Mesenchymal stem cell (in vitro differentiated cells and primary cell): Measurements from ENCODE around the gene SIVA1. TPM values are rescaled to one million over a fixed set of nuclear protein-coding genes. Genes with fewer than 3 reads are reported as not detected.
A peak's percentile ranks its signal among the peaks of the same experiment; 100 is the strongest.

Experiments used
- DNase-seq: peaks from one replicate; pipeline ENCODE4 v3.0.0-alpha.2; 2013
- H2AFZ ChIP-seq: one replicate; pipeline ENCODE4 v1.6.1; 2013; ENCODE audit warnings: low read depth, mild to moderate bottlenecking, control low read depth, inconsistent platforms, low read length, moderate library complexity
- H2AK5ac ChIP-seq: 2 replicates; pipeline ENCODE4 v1.6.1; 2013; ENCODE audit warnings: low read length, moderate library complexity, mild to moderate bottlenecking, inconsistent platforms; ENCODE audit not compliant: severe bottlenecking
- H2BK120ac ChIP-seq: one replicate; pipeline ENCODE4 v1.6.1; 2013; ENCODE audit warnings: low read depth, mild to moderate bottlenecking, inconsistent platforms, low read length, moderate library complexity
- H2BK12ac ChIP-seq, 2 experiments: one replicate each; pipeline ENCODE4 v1.6.1; 2013; ENCODE audit warnings: inconsistent platforms in 2 of 2, low read length in 2 of 2, mild to moderate bottlenecking in 2 of 2, moderate library complexity in 2 of 2, control low read depth in 1 of 2
- H2BK15ac ChIP-seq: one replicate; pipeline ENCODE4 v1.6.1; 2013; ENCODE audit warnings: mild to moderate bottlenecking, low read depth, inconsistent platforms; ENCODE audit not compliant: poor library complexity, severe bottlenecking
- H2BK5ac ChIP-seq: 2 replicates; pipeline ENCODE4 v1.6.1; 2013; ENCODE audit warnings: low read depth, mild to moderate bottlenecking, low read length, control low read depth, inconsistent platforms; ENCODE audit not compliant: poor library complexity, severe bottlenecking
- H3K14ac ChIP-seq, 2 experiments: one replicate each; pipeline ENCODE4 v1.6.1; 2013; ENCODE audit warnings: inconsistent platforms in 2 of 2, low read length in 2 of 2, control low read depth in 1 of 2, mild to moderate bottlenecking in 1 of 2, moderate library complexity in 1 of 2
- H3K18ac ChIP-seq, 2 experiments: one replicate each; pipeline ENCODE4 v1.6.1; 2013; ENCODE audit warnings: inconsistent platforms in 2 of 2, low read length in 2 of 2, control low read depth in 1 of 2, low read depth in 1 of 2, mild to moderate bottlenecking in 1 of 2
- H3K23ac ChIP-seq, 2 experiments: one replicate each; pipeline ENCODE4 v1.6.1; 2013; ENCODE audit warnings: inconsistent platforms in 2 of 2, low read length in 2 of 2, mild to moderate bottlenecking in 2 of 2, moderate library complexity in 2 of 2, control low read depth in 1 of 2
- H3K27ac ChIP-seq: 2 replicates; pipeline ENCODE4 v1.5.1; 2013; ENCODE audit warnings: mild to moderate bottlenecking, moderate library complexity, low read length, control low read depth, inconsistent platforms; ENCODE audit not compliant: poor library complexity, severe bottlenecking
- H3K27me3 ChIP-seq, 2 experiments: 2 replicates each; pipeline versions ENCODE4 v1.6.1 to v1.7.0; 2013; ENCODE audit warnings: low read length in 2 of 2, mild to moderate bottlenecking in 2 of 2, moderate library complexity in 2 of 2, control low read depth in 1 of 2, inconsistent platforms in 1 of 2; ENCODE audit not compliant: control insufficient read depth in 1 of 2, insufficient read depth in 1 of 2
- H3K36me3 ChIP-seq, 2 experiments: 2 replicates each; pipeline versions ENCODE4 v1.6.1 to v1.7.0; 2013; ENCODE audit warnings: low read length in 2 of 2, control low read depth in 1 of 2, inconsistent platforms in 1 of 2, low read depth in 1 of 2, mild to moderate bottlenecking in 1 of 2; ENCODE audit not compliant: insufficient read depth in 2 of 2, control insufficient read depth in 1 of 2
- H3K4ac ChIP-seq, 2 experiments: one replicate each; pipeline ENCODE4 v1.6.1; 2013; ENCODE audit warnings: inconsistent platforms in 2 of 2, low read length in 2 of 2, mild to moderate bottlenecking in 2 of 2, moderate library complexity in 2 of 2, control low read depth in 1 of 2, low read depth in 1 of 2
- H3K4me1 ChIP-seq: 2 replicates; pipeline ENCODE4 v1.6.1; 2013; ENCODE audit warnings: low read depth, low read length, control low read depth; ENCODE audit not compliant: control insufficient read depth, insufficient read depth
- H3K4me2 ChIP-seq: 2 replicates; pipeline ENCODE4 v1.6.1; 2013; ENCODE audit warnings: low read length, mild to moderate bottlenecking, inconsistent platforms; ENCODE audit not compliant: poor library complexity, severe bottlenecking
- H3K4me3 ChIP-seq, 2 experiments: 2 replicates each; pipeline versions ENCODE4 v1.5.1 to v1.7.0; 2013; ENCODE audit warnings: low read length in 2 of 2, mild to moderate bottlenecking in 2 of 2, control low read depth in 1 of 2, low read depth in 1 of 2; ENCODE audit not compliant: insufficient read depth in 1 of 2
- H3K79me1 ChIP-seq: replicated peaks from 2 replicates; pipeline ENCODE4 v1.6.1; 2013; ENCODE audit warnings: mild to moderate bottlenecking, control low read depth, low read length, inconsistent platforms; ENCODE audit not compliant: poor library complexity, severe bottlenecking
- H3K9ac ChIP-seq: 2 replicates; pipeline ENCODE4 v1.7.0; 2013; ENCODE audit warnings: mild to moderate bottlenecking, low read length, moderate library complexity
- H3K9me3 ChIP-seq: 2 replicates; pipeline ENCODE4 v1.7.0; 2013; ENCODE audit warnings: mild to moderate bottlenecking, low read length; ENCODE audit not compliant: control insufficient read depth
- H4K8ac ChIP-seq: one replicate; pipeline ENCODE4 v1.6.1; 2013; ENCODE audit warnings: inconsistent platforms, mild to moderate bottlenecking, low read length, moderate library complexity
- H4K91ac ChIP-seq: one replicate; pipeline ENCODE4 v1.6.1; 2013; ENCODE audit warnings: mild to moderate bottlenecking, low read length, inconsistent platforms
- WGBS: methylation state at CpG from one replicate; pipeline ENCODE4 v1.1.7; 2013; ENCODE audit warnings: mixed read lengths; 5-methylcytosine and 5-hydroxymethylcytosine counted together
- polyA plus RNA-seq, 2 experiments: library from polyadenylated mRNA; stranded (reverse); fragments of 200-250 nt; gene quantifications; one replicate each; pipeline ENCODE4 v1.2.3, GENCODE V29; 2013

The SIVA1 gene
- polyA plus RNA-seq (2013, experiment 1 of 2) = 68.6 TPM
- polyA plus RNA-seq (2013, experiment 2 of 2) = 73.5 TPM

GRCh38 chr14:104752735-104753527, at the start of gene SIVA1:
TSS of gene SIVA1 (plus strand) at chr14:104753147. CDS start at chr14:104753202, 55 bp downstream.
- Histone ChIP-seq H4K8ac (peak within 1 kb of the TSS; percentile 94), H3K14ac (peak within 1 kb of the TSS in 1 of 2 experiments; percentile 99), H2BK120ac (peak within 1 kb of the TSS; percentile 54), H2AFZ (peak within 1 kb of the TSS; percentile 92), H3K4me1 (peaks cover 39% of the 10 kb centered on the region), H3K4me3 (peak within 1 kb of the TSS; percentile 96), H3K18ac (peak within 1 kb of the TSS; percentile 92 to 98), H2AK5ac (no peak within 1 kb of the TSS), H3K27me3 (no peaks in the 10 kb centered on the region), H2BK15ac (peak within 1 kb of the TSS; percentile 62), H3K36me3 (peaks cover 30 to 31% of the 10 kb centered on the region in 2 experiments), H3K27ac (no peak within 1 kb of the TSS), H3K4me2 (peak within 1 kb of the TSS; percentile 95), H3K9ac (peak within 1 kb of the TSS; percentile 97), H4K91ac (peak within 1 kb of the TSS; percentile 85), H3K79me1 (peaks cover 26% of the 10 kb centered on the region), H3K23ac (peak within 1 kb of the TSS in 1 of 2 experiments; percentile 48), H3K4ac (peak within 1 kb of the TSS; percentile 73 to 91), H2BK12ac (peak within 1 kb of the TSS; percentile 29 to 52), H2BK5ac (no peak within 1 kb of the TSS), H3K9me3 (no peaks in the 10 kb centered on the region)
- WGBS = under 1% methylated on average over 84 of the region's 95 CpGs
- peak; percentile 99 for DNase-seq

GRCh38 chr14:104703269-104703668, 49.7 kb upstream of the SIVA1 start:
- no peak overlapping the region for H3K4me3 ChIP-seq
- 98% methylated on average over 28 of the region's 28 CpGs for WGBS

GRCh38 chr14:104704252-104704651, 48.7 kb upstream of the SIVA1 start:
- Histone ChIP-seq H3K4ac (no peak overlapping the region), H3K4me2 (no peak overlapping the region), H3K9me3 (no peaks in the 10 kb centered on the region), H3K27ac (no peak overlapping the region), H3K9ac (no peak overlapping the region), H4K8ac (no peak overlapping the region), H3K14ac (no peak overlapping the region), H2AK5ac (no peak overlapping the region), H2BK15ac (no peak overlapping the region), H3K4me3 (no peak overlapping the region), H3K18ac (no peak overlapping the region), H2BK5ac (no peak overlapping the region), H4K91ac (no peak overlapping the region), H2BK120ac (no peak overlapping the region), H3K36me3 (peaks cover 55 to 81% of the 10 kb centered on the region in 2 experiments), H3K23ac (no peak overlapping the region), H2AFZ (no peak overlapping the region), H3K79me1 (peaks cover 34% of the 10 kb centered on the region), H3K4me1 (peaks cover 62% of the 10 kb centered on the region), H3K27me3 (no peaks in the 10 kb centered on the region), H2BK12ac (no peak overlapping the region)
- WGBS = over 99% methylated on average over 22 of the region's 22 CpGs
- DNase-seq = no peak

More at GRCh38 chr14:104703269-104703668, 49.7 kb upstream of the SIVA1 start:
- H3K4me2 ChIP-seq = no peak overlapping the region
- H2BK15ac ChIP-seq = no peak overlapping the region
- H3K4ac ChIP-seq = no peak overlapping the region
- no peak overlapping the region for H2BK120ac ChIP-seq
- H3K14ac ChIP-seq = no peak overlapping the region
- H2BK12ac ChIP-seq = no peak overlapping the region
- no peak overlapping the region for H3K23ac ChIP-seq
- no peak overlapping the region for H3K18ac ChIP-seq
- H2AFZ ChIP-seq = no peak overlapping the region
- H3K36me3 ChIP-seq = peaks cover 55 to 85% of the 10 kb centered on the region in 2 experiments
- no peak overlapping the region for H4K8ac ChIP-seq
- no peak overlapping the region for H4K91ac ChIP-seq
- no peaks in the 10 kb centered on the region for H3K9me3 ChIP-seq
- no peak overlapping the region for H2BK5ac ChIP-seq
- H3K27me3 ChIP-seq = no peaks in the 10 kb centered on the region
- H3K27ac ChIP-seq = no peak overlapping the region
- H2AK5ac ChIP-seq = no peak overlapping the region
- peaks cover 38% of the 10 kb centered on the region for H3K79me1 ChIP-seq
- H3K4me1 ChIP-seq = peaks cover 62% of the 10 kb centered on the region
- DNase-seq = no peak
- no peak overlapping the region for H3K9ac ChIP-seq

- WGBS = 97% methylated on average over 21 of the region's 21 CpGs
- Histone ChIP-seq H4K91ac (no peak overlapping the region), H3K36me3 (peaks cover 65 to 84% of the 10 kb centered on the region in 2 experiments), H3K9ac (no peak overlapping the region), H2BK120ac (no peak overlapping the region), H3K4me2 (no peak overlapping the region), H2AFZ (no peak overlapping the region), H3K23ac (no peak overlapping the region), H3K4me1 (peaks cover 53% of the 10 kb centered on the region), H3K4me3 (no peak overlapping the region), H3K18ac (no peak overlapping the region), H4K8ac (no peak overlapping the region), H2BK12ac (no peak overlapping the region), H3K79me1 (peaks cover 30% of the 10 kb centered on the region), H3K4ac (no peak overlapping the region), H3K27ac (no peak overlapping the region), H2BK5ac (no peak overlapping the region), H3K9me3 (no peaks in the 10 kb centered on the region), H2AK5ac (no peak overlapping the region), H2BK15ac (no peak overlapping the region), H3K14ac (no peak overlapping the region), H3K27me3 (no peaks in the 10 kb centered on the region)
- DNase-seq = no peak
Observed at GRCh38 chr14:104705340-104706047, 47.5 kb upstream of the SIVA1 start.
